LHCN-M2 (cell line): Measurements from ENCODE around the gene CCAR1. TPM values are rescaled to one million over a fixed set of nuclear protein-coding genes. Genes with fewer than 3 reads are reported as not detected.
"Not testable (repeated sequence)": the region's sequence is repeated elsewhere in the genome, so short reads cannot be mapped to it uniquely, and the experiment has no call there.

Experiments used
- DNase-seq: peaks from one replicate; pipeline ENCODE4 v3.0.0-alpha.2; 2012; ENCODE audit warnings: low read depth
- polyA plus RNA-seq: library from polyadenylated mRNA; unstranded; fragments of >200 nt; gene quantifications from one replicate; pipeline ENCODE4 v1.2.1, GENCODE V29; 2012; ENCODE audit warnings: missing spikeins
- total RNA-seq: library from RNA; depleted of rRNA; stranded (reverse); fragments of >200 nt; gene quantifications from 2 replicates; pipeline ENCODE4 v1.2.3, GENCODE V29; 2014; rRNA removed

Gene CCAR1, protein sequence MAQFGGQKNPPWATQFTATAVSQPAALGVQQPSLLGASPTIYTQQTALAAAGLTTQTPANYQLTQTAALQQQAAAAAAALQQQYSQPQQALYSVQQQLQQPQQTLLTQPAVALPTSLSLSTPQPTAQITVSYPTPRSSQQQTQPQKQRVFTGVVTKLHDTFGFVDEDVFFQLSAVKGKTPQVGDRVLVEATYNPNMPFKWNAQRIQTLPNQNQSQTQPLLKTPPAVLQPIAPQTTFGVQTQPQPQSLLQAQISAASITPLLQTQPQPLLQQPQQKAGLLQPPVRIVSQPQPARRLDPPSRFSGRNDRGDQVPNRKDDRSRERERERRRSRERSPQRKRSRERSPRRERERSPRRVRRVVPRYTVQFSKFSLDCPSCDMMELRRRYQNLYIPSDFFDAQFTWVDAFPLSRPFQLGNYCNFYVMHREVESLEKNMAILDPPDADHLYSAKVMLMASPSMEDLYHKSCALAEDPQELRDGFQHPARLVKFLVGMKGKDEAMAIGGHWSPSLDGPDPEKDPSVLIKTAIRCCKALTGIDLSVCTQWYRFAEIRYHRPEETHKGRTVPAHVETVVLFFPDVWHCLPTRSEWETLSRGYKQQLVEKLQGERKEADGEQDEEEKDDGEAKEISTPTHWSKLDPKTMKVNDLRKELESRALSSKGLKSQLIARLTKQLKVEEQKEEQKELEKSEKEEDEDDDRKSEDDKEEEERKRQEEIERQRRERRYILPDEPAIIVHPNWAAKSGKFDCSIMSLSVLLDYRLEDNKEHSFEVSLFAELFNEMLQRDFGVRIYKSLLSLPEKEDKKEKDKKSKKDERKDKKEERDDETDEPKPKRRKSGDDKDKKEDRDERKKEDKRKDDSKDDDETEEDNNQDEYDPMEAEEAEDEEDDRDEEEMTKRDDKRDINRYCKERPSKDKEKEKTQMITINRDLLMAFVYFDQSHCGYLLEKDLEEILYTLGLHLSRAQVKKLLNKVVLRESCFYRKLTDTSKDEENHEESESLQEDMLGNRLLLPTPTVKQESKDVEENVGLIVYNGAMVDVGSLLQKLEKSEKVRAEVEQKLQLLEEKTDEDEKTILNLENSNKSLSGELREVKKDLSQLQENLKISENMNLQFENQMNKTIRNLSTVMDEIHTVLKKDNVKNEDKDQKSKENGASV
- 47.3 and 60.3 TPM in 2 replicates for total RNA-seq
- polyA plus RNA-seq, result 26.4 TPM

DNA sequence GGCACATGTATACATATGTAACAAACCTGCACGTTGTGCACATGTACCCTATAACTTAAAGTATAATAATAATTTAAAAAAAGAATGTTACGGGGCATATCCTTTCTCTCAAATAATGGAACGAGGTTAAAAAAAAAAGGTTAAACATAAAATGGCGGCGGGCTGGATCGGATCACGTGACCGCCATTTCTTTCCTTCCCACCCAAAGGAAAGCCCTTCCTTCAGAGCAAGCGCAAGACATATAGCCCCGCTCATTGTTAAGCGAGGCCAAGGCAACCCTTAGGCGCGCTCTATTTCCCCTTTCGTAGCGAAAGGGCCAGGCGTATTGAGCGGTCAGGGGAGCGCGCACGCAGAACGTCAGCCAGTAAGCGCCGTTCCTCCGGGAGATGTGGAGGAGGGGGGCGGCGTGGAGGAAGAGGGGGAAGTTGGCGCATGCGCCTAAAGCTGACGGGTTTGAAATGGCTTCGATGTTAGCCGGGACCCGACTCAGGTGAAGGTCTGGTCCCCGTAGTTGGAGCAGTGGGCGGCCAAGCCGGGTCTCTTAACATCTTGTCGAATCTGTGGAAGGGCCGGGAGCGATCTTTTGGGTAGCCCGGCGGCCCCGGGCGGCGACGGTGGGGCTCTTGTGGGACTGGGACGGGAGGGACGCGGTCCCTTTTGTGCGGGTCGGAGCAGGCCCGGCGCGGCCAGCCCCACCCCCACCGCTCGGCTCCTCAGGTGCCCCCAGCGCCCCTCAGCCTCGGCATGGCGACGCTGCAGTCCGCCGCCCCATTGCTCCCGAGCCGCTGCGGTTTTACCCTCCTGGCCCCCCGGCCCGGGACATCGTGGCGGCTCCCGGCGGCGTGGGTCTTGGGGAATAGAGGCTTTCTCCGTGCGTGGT is at the start of gene CCAR1:
CCAR1 (plus strand) TSS at position 447 of the 880 bp plus-strand sequence. CDS start 1,266 bp downstream, outside the sequence.
- peak; percentile 99 for DNase-seq

DNA sequence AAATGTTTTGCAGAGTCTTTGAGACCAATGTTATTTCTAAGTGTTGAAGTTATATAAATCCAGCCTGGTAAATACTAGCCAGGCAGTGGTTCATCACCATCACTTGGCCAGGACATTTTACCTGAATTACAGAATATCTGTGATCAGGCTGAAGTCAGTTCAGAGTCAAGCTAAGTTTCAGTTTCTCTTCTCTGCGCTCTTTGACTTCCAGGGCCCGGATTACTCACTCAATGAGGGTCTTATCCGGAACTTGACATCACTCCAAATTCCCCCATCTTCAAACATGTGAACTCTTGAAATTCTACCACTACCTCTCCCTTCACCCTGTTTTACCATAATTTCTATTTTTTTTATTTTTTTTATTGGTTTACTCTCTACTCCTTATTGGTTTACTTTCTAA is 36.6 kb upstream of the CCAR1 start:
- no peak for DNase-seq

DNA sequence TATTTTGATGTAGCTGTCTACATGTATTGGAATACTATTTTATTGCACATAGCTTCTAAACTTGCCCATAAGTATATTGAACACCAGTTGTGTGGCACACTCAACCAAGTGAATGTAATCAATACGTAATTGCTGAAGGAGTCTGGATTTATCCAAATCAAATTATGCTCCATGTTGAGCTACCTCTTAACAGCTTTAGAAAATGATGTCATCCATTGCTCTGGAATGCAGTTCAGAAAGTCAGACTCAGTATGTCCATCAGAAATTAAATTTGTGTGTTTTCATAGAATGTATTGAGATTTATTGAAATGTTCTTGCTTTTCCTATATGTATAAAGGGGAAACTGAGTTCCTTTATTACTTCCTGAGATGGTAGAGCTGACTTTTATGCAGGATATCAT is 25.0 kb upstream of the CCAR1 start:
- DNase-seq, result no peak

DNA sequence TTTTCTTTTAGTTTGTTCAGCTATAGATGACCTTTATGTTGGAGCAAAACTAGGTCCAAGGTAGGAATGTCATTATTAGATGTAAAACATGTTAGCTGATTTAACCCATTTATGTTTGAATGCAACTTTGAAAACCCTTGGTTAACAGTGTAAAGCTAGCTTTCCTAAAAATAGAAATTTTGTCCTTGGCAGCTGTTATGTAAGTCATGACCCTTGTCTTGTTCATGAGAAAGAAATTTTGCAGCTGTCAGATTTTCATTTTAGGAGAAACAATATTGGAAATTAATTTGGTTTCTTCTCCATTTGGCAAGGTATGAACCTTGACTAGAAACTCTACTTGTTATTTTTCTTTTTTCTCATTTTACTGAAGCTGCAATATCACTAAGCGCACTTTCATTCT is 23.9 kb upstream of the CCAR1 start:
- peak; percentile 69 for DNase-seq

DNA sequence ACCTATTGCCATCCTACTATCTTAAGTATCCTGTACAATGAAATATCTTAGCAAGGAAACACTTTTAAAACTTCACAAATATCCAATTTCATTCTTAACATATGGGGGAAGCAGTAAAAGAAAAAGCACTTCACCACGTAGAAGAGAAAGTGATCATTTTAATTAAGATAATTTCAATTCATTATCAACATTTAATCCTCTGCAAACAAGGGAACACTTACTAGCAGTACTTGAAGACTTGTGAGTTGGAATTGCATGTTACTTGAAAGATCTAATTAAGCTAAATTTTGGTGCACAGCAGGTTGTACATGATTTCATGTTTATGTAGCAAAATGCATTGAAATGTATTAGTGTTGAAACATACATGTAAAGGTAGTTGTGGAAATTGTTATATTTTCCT is 20.8 kb upstream of the CCAR1 start:
- no peak for DNase-seq

DNA sequence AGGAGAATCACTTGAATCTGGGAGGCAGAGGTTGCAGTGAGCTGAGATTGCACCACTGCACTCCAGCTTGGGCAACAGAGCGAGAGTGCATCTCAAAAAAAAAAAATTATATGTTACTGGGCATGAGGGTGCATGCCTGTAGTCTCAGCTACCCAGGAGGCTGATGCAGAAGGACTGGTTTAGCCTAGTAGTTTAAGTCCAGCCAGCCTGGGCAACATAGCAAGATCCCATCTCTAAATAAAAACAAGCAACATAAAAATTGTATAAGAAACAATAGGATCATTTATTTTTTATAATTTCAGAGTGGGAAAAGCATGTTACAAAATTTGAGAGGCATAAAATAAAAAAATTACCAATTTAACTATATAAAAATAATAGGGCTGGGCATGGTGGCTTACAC is 15.5 kb upstream of the CCAR1 start:
- no peak for DNase-seq

DNA sequence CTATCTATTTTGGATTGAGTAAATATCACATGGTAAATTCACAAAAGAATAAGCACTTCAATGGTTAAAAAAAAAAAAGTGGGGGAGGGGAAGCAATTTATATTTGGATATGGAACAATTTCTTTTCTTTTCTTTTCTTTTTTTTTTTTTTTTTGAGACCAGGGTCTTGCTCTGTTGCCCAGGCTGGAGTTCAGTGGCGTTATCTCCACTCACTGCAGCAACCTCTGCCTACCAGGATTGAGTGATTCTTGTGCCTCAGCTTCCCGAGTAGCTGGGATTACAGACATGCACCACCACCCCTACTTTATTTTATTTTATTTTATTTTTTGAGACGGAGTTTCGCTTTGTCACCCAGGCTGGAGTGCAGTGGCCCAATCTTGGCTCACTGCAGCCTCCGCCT is 12.1 kb upstream of the CCAR1 start:
- not testable (repeated sequence) for DNase-seq

DNA sequence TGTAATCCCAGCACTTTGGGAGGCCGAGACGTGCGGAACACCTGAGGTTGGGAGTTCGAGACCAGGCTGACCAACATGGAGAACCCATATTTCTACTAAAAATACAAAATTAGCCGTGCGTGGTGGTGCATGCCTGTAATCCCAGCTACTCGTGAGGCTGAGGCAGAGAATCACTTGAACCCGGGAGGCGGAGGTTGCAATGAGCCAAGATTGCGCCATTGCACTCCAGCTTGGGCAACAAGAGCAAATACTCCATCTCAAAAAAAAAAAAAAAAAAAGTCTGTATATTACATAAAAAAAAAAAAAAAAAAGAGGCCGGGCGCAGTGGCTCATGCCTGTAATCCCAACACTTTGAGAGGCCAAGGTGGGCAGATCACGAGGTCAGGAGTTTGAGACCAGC is 8.0 kb upstream of the CCAR1 start:
- not testable (repeated sequence) for DNase-seq

DNA sequence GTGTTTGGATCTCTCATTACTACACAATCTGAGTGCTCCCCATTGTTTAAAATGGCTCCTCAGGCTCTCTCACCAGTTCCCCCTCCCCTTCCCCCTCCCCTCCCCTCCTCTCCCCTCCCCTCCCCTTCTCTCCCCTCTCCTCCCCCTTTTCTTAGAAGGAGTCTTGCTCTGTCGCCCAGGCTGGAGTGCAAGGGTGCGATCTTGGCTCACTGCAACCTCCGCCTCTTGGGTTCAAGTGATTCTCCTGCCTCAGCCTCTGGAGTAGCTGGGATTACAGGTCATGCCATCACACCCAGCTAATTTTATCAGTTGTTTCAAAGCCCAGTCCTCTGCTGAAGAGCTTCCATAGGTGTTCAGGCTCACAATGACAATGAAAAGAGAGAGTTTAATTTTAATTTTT is 3.6 kb upstream of the CCAR1 start:
- no peak for DNase-seq

DNA sequence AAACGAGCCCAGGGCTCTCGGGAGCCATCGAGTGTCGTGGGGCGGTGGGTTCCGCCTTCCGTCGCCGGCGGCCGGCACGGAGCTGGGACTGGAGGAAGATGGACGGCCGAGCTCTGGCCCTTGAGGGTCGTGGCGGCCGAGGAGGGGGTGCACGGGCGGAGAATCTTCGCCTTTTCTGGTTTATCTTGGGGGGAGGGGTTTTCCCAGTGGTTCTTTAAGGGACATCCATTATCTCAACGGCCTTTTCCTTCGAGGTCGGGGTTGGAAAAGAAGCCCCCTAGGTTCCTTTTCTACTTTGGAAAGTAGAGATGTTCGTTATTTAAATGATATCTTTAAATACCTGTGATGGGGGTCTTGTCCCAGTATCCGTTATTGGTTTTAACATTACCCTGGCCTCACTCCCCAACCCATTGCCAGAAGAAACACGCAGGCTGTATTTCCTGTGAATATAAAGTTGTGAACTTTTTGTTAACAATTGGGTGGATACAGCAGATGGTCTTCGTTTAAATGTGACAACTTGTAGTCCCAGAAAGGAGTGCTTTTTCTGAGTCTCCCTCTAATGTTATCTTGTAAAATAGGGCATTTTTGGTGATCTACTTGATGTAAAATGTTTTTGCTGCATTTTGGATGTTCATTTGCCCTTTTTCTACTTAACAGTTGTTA is 765 bp downstream of the CCAR1 start:
- no peak for DNase-seq

DNA sequence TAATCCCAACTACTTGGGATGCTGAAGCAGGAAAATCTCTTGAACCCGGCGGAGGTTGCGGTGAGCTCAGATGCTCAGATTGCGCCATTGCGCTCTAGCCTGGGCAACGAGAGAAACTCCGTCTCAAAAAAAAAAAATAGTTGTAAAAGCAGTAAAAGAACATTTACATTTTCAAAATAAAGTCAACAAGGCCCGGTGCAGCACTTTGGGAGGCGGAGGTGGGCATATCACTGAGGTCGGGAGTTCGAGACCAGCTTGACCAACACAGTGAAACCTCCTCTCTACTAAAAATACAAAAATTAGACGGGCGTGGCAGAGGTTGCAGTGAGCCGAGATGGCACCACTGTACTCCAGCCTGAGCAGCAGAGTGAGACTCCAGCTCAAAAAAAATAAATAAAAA is 4.0 kb downstream of the CCAR1 start:
- no peak for DNase-seq

DNA sequence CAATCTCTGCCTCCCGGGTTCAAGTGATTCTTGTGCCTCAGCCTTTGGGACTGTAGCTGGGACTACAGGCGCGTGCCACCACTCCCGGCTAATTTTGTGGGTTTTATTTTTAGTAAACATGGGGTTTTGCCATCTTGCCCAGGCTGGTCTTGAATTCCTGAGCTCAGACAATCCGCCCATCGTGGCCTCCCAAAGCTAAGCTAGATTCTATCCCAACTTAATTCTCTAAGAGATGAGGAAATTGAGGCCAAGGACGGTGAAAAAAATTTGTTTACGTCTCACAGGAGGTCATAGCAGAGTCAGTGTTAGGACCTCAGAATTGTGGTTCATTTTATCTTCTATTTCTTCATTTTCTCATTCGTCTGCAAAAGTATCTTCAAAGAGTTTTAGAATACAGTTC is 6.1 kb downstream of the CCAR1 start:
- no peak for DNase-seq

DNA sequence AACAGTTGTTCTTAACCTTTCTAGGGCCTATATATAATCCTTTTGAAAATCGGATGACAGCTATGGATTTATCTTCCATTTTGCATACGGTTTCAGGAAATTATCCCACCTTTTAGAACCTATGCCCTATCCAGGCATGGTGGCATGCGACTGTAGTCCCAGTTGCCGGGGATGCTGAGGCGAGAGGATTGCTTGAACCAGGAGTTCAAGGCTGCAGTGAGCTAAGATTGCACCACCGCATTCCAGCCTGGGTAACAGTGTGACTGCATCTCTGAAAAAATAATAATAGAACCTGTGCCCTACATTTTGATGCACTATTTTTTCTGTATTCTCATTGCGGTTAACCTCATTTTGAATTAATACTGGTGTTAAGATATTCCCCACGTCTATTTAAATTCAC is 11.6 kb downstream of the CCAR1 start:
- no peak for DNase-seq

DNA sequence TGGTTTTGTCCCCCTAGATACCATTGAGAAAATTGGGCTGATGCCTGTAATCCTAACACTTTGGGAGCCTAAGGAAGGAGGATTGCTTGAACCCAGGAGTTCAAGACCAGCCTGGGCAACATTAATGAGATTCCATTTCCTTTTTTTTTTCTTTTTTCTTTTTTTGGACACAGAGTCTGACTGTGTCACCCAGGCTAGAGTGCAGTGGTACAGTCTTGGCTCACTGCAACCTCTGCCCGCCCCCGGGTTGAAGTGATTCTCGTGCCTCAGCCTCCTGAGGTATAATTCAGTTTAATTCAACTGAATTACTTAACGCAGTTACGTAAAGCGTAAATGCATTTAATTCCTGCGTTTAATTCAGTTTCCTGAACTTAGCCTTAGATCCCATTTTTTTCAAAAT is 13.3 kb downstream of the CCAR1 start:
- DNase-seq, result no peak

DNA sequence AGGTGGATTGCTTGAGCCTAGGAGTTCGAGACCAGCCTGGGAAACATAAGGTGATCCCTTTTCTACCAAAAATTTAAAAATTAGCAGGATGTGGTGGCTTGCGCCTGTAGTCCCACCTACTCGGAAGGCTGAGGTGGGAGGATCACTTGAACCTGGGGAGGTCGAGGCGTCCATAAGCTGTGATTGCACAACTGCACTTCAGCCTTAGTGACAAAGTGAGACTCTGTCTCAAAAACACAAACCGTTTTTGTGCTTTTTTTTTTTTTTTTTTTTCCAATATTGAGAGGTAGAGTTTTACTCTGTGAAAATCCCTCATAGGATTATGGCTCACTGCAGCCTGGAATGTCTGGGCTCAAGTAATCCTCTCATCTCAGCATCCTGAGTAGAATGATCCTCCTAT is 14.1 kb downstream of the CCAR1 start:
- DNase-seq, result no peak

DNA sequence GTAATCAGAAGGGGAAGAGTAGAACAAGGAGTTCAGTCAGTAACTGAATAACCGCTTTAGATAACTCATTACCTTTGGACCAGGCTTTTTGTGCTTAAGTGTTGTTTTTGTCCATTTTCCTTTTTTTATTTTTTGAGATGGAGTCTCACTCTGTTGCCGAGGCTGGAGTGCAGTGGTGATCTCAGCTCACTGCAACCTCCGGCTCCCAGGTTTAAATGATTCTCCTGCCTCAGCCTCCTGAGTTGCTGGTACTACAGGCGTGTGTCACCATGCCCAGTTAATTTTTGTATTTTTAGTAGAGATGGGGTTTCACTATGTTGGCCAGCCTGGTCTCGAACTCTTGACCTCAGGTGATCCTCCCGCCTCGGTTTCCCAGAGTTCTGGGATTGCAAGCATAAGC is 14.7 kb downstream of the CCAR1 start:
- not testable (repeated sequence) for DNase-seq

DNA sequence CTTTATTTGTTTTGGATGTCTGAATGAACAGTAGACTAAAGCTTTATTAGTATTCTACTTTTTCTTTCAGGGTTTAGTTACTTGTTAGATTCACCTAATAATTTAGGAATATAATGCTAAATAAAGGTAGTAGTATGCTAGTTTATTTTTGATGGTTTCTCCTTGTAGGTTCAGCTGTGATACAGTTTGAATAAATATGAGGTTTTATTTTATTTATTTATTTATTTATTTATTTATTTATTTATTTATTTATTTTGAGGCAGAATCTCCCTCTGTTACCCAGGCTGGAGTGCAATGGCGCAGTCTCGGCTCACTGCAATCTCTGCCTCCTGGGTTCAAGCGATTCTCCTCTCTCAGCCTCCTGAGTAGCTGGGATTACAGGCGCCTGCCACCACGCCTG is 19.6 kb downstream of the CCAR1 start:
- not testable (repeated sequence) for DNase-seq

DNA sequence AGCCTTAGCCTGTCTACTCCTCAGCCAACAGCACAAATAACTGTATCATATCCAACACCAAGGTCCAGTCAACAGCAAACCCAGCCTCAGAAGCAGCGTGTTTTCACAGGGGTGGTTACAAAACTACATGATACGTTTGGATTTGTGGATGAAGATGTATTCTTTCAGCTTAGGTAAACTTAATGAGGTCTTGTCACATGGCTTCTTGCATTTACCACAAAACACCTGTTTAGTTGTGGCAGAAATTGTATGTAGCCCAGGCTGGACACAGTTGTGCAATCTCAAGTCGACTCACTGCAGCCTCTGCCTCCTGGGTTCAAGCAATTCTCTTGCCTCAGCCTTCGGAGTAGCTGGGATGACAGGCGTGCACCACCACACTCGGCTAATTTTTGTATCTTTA is 21.4 kb downstream of the CCAR1 start:
- DNase-seq, result no peak

DNA sequence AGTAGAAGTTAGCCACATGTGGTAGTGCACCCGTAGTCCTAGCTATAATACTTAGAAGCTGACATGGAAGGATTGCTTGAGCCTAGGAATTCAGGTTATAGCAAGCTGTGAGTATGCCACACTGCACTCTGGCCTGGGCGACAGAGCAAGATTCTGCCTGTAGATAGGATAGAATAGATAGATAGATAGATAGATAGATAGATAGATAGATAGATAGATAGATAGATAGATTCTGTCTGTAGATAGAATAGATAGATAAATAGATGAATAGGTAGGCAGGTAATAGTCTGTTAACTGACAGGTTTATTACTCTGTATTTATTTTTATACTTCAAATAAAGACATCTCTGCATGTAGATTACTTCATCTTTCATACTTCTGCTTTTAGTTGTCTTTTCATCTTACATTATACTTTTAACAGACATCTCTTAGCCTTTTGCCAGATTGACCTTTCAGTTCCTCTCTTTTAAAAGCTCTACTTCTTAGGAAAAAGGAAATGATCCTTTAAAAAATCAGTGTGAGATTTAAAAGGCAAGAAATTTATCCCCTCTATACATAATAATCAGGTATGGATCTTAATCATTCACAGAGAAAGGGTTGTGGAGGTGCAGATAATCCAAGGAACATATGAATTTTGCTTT is 31.8 kb downstream of the CCAR1 start:
- no peak for DNase-seq

DNA sequence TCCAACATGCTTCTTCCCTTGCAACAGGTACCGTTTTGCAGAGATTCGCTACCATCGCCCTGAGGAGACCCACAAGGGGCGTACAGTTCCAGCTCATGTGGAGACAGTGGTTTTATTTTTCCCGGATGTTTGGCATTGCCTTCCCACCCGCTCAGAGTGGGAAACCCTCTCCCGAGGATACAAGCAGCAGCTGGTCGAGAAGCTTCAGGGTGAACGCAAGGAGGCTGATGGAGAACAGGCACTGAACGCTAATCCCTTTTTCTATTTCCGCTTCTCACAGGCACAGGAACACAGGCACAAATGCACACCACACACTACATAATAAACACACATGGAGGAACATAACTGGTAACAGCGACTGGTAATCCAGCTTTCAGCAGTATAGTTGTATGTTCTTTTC is 35.2 kb downstream of the CCAR1 start:
- peak; percentile 19 for DNase-seq
